ENCODE data around the gene NKX3-2. TPM values are rescaled to one million over a fixed set of nuclear protein-coding genes. Genes with fewer than 3 reads are reported as not detected.

The NKX3-2 gene
- total and polyA plus RNA-seq, 2 of the 8 experiments (the other 6 are each of a cell fraction or from before 2014, with no cell fraction given) = 0.13 TPM; not detected in 1

DNA sequence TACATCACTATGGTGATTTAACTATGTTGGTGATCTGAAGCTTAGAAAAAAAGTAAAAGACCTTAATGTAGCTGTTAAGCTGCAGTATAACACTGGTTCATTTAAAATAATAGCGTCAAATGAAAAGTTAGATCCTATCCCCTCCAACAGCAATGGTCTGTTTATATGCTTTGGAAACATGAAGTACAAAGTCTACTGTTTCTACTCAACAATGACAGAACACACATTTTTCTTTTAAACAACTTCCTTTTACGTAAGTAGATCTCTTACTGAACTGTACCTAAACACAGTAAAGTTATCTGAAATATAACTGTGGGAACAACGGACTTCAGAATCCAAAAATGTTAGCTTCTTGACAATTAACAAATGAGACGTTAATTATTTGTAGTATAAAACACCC, 47.9 kb upstream of the NKX3-2 start:
- no peaks in the 10 kb centered on the region for H3K79me2 ChIP-seq (ENCODE audit: control insufficient read depth in 1 of 2, insufficient read depth in 2 of 2, low read length in 2 of 2)
- no peaks in the 10 kb centered on the region for H3K79me1 ChIP-seq (ENCODE audit: low read depth, low read length)
- no peak overlapping the region for H3K56ac ChIP-seq (replicated peaks; ENCODE audit: insufficient read length, low read depth, low read length)
- H2AK5ac ChIP-seq (ENCODE audit: low read depth, low read length) = no peak overlapping the region
- H2BK5ac ChIP-seq (ENCODE audit: low read depth, low read length) = no peak overlapping the region
- no peak overlapping the region for H3K23ac ChIP-seq (ENCODE audit: insufficient read length)
- ChIA-PET POLR2A (ENCODE audit: partially characterized antibody) (no interaction called here), CTCF (ENCODE audit: partially characterized antibody) (no interaction called here)
- H3K9me3 ChIP-seq (ENCODE audit: insufficient read depth in 2 of 2, low read depth in 1 of 2, low read length in 1 of 2) = no peaks in the 10 kb centered on the region
- H3K23me2 ChIP-seq (ENCODE audit: low read depth, low read length) = no peaks in the 10 kb centered on the region
- H4K8ac ChIP-seq (ENCODE audit: extremely low read depth, insufficient read depth, low read length) = no peak overlapping the region
- FAIRE-seq (no peak), DNase-seq (ENCODE audit: low read depth in 1 of 2, low spot score in 2 of 2) (no peak)
- H4K5ac ChIP-seq (ENCODE audit: insufficient read length, low read depth, low read length) = no peak overlapping the region
- peaks cover 2 to 49% (median 26%) of the 10 kb centered on the region in 4 experiments for H3K36me3 ChIP-seq (ENCODE audit: control insufficient read depth in 2 of 4, insufficient read depth in 4 of 4, low read length in 3 of 4)
- no peak overlapping the region for H3K9ac ChIP-seq (replicated peaks in 1 of 4; ENCODE audit: extremely low read depth in 1 of 4, low read depth in 3 of 4, low read length in 3 of 4)
- H2AFZ ChIP-seq (ENCODE audit: low read length) = no peak overlapping the region
- WGBS, 2 experiments (ENCODE audit: extremely low coverage in 1 of 2, insufficient coverage in 1 of 2, insufficient read length in 1 of 2, insufficient replicate concordance in 2 of 2, low coverage in 1 of 2, low lambda C conversion rate in 2 of 2, missing lambda C conversion rate in 1 of 2) = 90% methylated on average over 4 of the region's 4 CpGs; no CpG with 5 or more reads in 1 of the 2 experiments
- no peak overlapping the region for H4K91ac ChIP-seq (replicated peaks; ENCODE audit: insufficient read length, low read length)
- no peaks in the 10 kb centered on the region for H3K4me1 ChIP-seq (replicated peaks in 1 of 4; ENCODE audit: control insufficient read depth in 3 of 4, insufficient read depth in 4 of 4, low read length in 3 of 4)
- no peak overlapping the region for H2BK20ac ChIP-seq (ENCODE audit: low read length)
- H3K4ac ChIP-seq (replicated peaks; ENCODE audit: insufficient read length, low read depth, low read length) = no peak overlapping the region
- H2BK12ac ChIP-seq (ENCODE audit: low read depth, low read length) = no peak overlapping the region
- no peak overlapping the region for H2BK15ac ChIP-seq (ENCODE audit: low read length)
- H2BK120ac ChIP-seq (replicated peaks; ENCODE audit: low read depth, low read length) = no peak overlapping the region
- H3K27ac ChIP-seq (ENCODE audit: low read depth, low read length) = no peak overlapping the region
- no peak overlapping the region for H3K4me2 ChIP-seq (ENCODE audit: insufficient read depth in 1 of 2, low read depth in 2 of 2, low read length in 2 of 2)
- TF ChIP-seq SIX5 (IDR thresholded peaks at IDR 0.05; ENCODE audit: low read depth, low read length) (no peak), SIN3A (conservative IDR thresholded peaks at IDR 0.05 in 1 of 2, IDR thresholded peaks at IDR 0.05 in 1 of 2; ENCODE audit: low read depth in 1 of 2, low read length in 2 of 2) (no peak), GTF2F1 (IDR thresholded peaks at IDR 0.05; ENCODE audit: borderline replicate concordance, low read depth, low read length) (no peak), TBP (IDR thresholded peaks at IDR 0.05; ENCODE audit: low read depth, low read length) (no peak), TCF12 (IDR thresholded peaks at IDR 0.05; ENCODE audit: low read depth, low read length) (no peak)
- H3K18ac ChIP-seq (ENCODE audit: extremely low read depth, low read length) = no peak overlapping the region
- H4K20me1 ChIP-seq (replicated peaks in 1 of 2; ENCODE audit: control insufficient read depth in 1 of 2, insufficient read depth in 2 of 2, low read length in 2 of 2) = no peaks in the 10 kb centered on the region
- no peaks in the 10 kb centered on the region for H3K27me3 ChIP-seq (replicated peaks in 1 of 4; ENCODE audit: control insufficient read depth in 3 of 4, extremely low read depth in 1 of 4, insufficient read depth in 3 of 4, low read length in 3 of 4)
- no peak overlapping the region for H3K4me3 ChIP-seq (ENCODE audit: extremely low read depth in 1 of 4, insufficient read depth in 2 of 4, low read depth in 3 of 4, low read length in 4 of 4)
- no peak overlapping the region for H3K14ac ChIP-seq (ENCODE audit: insufficient read length)

Measured in H1 (cell line).